KMS-11 (cell line): ENCODE measurements around the gene OSM.

Experiments
- H2AFZ ChIP-seq: fragments of 200-600 bp; sonication (generic); 2 replicates; pipeline ENCODE4 v1.6.1; 2016; ENCODE audit warnings: antibody characterized with exemption, mixed run types, low read depth
- H3K27ac ChIP-seq: fragments of 200-600 bp; sonication (generic); 2 replicates; pipeline ENCODE4 v1.6.1; 2016; ENCODE audit warnings: mild to moderate bottlenecking, mixed run types
- H3K27me3 ChIP-seq: fragments of 200-600 bp; sonication (generic); 2 replicates; pipeline ENCODE4 v1.6.1; 2017; ENCODE audit warnings: mild to moderate bottlenecking, low read depth, mixed run types, moderate library complexity; ENCODE audit not compliant: insufficient read depth
- H3K36me3 ChIP-seq: fragments of 200-600 bp; sonication (generic); 2 replicates; pipeline ENCODE4 v1.6.1; 2017; ENCODE audit warnings: mild to moderate bottlenecking, mixed run types; ENCODE audit not compliant: insufficient read depth
- H3K4me1 ChIP-seq: fragments of 200-600 bp; sonication (generic); 2 replicates; pipeline ENCODE4 v1.6.1; 2016; ENCODE audit warnings: mild to moderate bottlenecking, low read depth, mixed run types; ENCODE audit not compliant: poor library complexity, severe bottlenecking
- H3K4me2 ChIP-seq: fragments of 200-600 bp; sonication (generic); 2 replicates; pipeline ENCODE4 v1.7.0; 2016; ENCODE audit warnings: mild to moderate bottlenecking, mixed run types
- H3K4me3 ChIP-seq: fragments of 200-600 bp; sonication (generic); IDR thresholded peaks from 2 replicates; pipeline ENCODE4 v1.6.1; 2017; ENCODE audit warnings: low read depth, low read length, mixed read lengths; ENCODE audit not compliant: insufficient read depth
- H3K79me2 ChIP-seq: fragments of 200-600 bp; sonication (generic); 2 replicates; pipeline ENCODE4 v1.6.1; 2016; ENCODE audit warnings: low read depth, mixed run types; ENCODE audit not compliant: insufficient read depth
- H3K9ac ChIP-seq: fragments of 200-600 bp; sonication (generic); 2 replicates; pipeline ENCODE4 v1.6.1; 2016; ENCODE audit warnings: mild to moderate bottlenecking, mixed run types
- H4K20me1 ChIP-seq: fragments of 200-600 bp; sonication (generic); 2 replicates; pipeline ENCODE4 v1.6.1; 2016; ENCODE audit warnings: mild to moderate bottlenecking, mixed run types; ENCODE audit not compliant: insufficient read depth
- TF ChIP-seq, protein P1 (sequence below): fragments of 200-600 bp; sonication (generic); conservative IDR thresholded peaks from 2 replicates; pipeline ENCODE4 v1.6.1; 2017; ENCODE audit warnings: low read depth, mild to moderate bottlenecking, antibody characterized with exemption, low read length, moderate library complexity, mixed read lengths

Gene OSM

DNA sequence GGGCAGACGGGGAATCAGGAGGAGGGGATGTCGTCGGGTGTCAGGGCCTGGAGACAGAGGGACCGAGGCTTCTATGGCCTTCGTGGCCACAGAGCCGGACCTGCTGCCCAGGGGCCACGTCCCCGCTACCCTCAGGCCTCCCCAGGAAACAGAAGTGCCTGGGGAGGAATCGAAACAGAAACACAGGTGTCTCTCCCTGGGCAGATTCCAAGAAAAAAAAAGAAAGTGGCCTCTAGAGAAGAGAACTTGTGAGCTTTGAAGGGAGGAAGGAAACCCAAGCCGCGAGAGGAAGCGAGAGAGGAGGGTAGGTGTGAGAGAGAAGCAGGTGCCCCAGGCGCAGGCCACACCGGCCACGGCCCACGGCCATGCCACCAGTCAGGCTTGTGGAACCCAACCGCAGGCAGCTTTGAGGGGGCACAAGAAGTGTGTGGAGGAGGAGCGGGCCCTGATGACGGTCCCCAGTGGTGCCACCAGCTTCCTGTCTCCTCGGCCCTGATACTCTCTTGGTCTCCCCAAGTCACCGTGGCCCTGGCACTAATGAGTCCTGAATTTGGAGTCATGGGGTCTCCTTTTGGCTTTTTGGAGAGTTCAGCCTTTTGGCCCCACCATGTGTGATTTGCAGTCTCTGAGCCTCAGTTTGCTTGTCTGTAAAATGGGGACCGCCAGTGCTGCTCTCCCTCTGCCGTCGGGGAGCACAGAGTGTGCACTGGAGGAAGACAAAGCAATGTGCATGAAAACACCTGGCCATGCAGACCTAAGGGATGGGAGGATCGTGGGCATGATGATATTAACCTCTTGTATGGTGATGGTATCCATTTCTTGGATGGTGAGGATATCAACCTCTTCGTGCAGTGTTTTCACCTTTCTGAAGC is 45.3 kb downstream of the OSM start:
- Histone ChIP-seq H3K4me3 (no peak overlapping the region), H3K4me1 (peaks cover 26% of the 10 kb centered on the region), H3K27ac (no peak overlapping the region), H2AFZ (no peak overlapping the region), H3K36me3 (no peaks in the 10 kb centered on the region), H3K79me2 (no peaks in the 10 kb centered on the region), H3K9ac (no peak overlapping the region), H3K4me2 (peak overlapping the region; percentile 50; the same call in 1 of the 2 replicates), H4K20me1 (no peaks in the 10 kb centered on the region), H3K27me3 (peaks cover 21% of the 10 kb centered on the region; the same call in 1 of the 2 replicates)
- TF ChIP-seq, protein P1, sequence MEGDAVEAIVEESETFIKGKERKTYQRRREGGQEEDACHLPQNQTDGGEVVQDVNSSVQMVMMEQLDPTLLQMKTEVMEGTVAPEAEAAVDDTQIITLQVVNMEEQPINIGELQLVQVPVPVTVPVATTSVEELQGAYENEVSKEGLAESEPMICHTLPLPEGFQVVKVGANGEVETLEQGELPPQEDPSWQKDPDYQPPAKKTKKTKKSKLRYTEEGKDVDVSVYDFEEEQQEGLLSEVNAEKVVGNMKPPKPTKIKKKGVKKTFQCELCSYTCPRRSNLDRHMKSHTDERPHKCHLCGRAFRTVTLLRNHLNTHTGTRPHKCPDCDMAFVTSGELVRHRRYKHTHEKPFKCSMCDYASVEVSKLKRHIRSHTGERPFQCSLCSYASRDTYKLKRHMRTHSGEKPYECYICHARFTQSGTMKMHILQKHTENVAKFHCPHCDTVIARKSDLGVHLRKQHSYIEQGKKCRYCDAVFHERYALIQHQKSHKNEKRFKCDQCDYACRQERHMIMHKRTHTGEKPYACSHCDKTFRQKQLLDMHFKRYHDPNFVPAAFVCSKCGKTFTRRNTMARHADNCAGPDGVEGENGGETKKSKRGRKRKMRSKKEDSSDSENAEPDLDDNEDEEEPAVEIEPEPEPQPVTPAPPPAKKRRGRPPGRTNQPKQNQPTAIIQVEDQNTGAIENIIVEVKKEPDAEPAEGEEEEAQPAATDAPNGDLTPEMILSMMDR = no peak

DNA sequence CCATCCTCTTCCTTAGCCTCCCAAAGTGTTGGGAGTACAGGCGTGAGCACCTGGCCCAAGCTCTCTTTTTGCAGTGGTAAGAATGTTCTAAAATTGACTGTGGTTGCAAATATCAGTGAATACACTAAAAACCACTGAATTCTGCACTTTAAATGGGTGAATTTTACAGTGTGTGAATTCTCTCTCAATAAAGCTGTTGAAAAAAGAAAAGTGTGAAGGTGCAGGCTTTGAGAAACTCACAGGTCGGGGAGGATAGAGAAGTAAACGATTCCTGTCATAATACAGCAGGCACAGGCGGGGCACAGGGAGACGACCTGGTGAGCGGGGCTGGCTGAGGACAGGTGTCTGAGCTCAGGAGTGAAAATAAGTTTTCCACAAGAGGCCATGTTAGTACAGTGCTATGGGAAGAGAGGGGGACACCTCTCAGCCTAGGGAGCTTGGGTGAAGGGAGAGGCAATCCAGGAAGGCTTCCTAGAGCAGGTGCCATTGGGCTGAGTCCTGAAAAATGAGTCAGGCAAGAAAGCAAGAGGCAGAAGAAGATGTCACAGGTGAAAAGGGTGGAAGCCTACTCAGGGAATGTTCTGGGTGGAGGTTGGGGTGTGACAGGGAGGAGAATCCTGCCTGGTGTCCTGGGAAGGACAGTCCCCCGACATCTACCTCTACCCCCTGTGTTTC is 46.2 kb downstream of the OSM start:
- Histone ChIP-seq H3K9ac (no peak overlapping the region), H3K4me1 (peaks cover 26% of the 10 kb centered on the region), H3K4me3 (no peak overlapping the region), H2AFZ (no peak overlapping the region), H3K36me3 (no peaks in the 10 kb centered on the region), H3K4me2 (no peak overlapping the region), H3K79me2 (no peaks in the 10 kb centered on the region), H3K27me3 (peaks cover 22% of the 10 kb centered on the region; the same call in 1 of the 2 replicates), H3K27ac (no peak overlapping the region), H4K20me1 (no peaks in the 10 kb centered on the region)
- TF ChIP-seq, protein P1 = no peak

- Histone ChIP-seq H3K27me3 (peaks cover 22% of the 10 kb centered on the region; the same call in 1 of the 2 replicates), H2AFZ (no peak overlapping the region), H3K27ac (no peak overlapping the region), H4K20me1 (no peaks in the 10 kb centered on the region), H3K4me1 (peaks cover 23% of the 10 kb centered on the region), H3K79me2 (no peaks in the 10 kb centered on the region), H3K36me3 (no peaks in the 10 kb centered on the region), H3K9ac (no peak overlapping the region), H3K4me2 (no peak overlapping the region), H3K4me3 (no peak overlapping the region)
- TF ChIP-seq, protein P1 = no peak
Observed at GRCh38 chr22:30219668-30220278, 46.9 kb downstream of the OSM start.

DNA sequence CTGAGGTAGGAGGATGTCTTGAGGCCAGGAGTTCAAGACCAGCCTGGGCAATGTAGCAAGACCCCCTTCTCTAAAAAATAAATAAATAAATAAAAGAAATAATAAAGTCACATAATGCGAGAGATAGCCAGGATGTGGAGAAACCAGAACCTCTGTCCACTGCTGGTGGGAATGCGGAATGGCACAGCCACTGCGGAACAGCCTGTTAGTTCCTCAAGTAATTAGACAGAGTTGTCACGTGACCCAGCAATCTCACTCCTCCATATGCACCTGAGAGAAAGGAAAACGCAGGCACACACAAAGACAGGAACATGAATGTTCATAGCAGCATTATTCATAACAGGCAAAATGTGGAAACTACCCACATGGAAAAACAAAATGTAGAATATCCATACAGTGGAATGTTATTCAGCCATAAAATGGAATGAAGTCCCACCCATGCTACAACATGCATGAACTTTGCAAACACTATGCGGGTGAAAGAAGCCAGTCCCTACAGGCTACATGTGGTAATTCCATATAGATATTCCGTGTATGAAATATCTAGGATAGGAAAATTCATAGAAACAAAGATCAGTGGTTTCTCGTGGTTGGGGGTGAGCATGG is 47.5 kb downstream of the OSM start:
- Histone ChIP-seq H3K9ac (no peak overlapping the region), H4K20me1 (no peaks in the 10 kb centered on the region), H3K4me2 (no peak overlapping the region), H3K27ac (no peak overlapping the region), H3K4me1 (peaks cover 17% of the 10 kb centered on the region), H3K4me3 (no peak overlapping the region), H2AFZ (no peak overlapping the region), H3K36me3 (no peaks in the 10 kb centered on the region), H3K79me2 (no peaks in the 10 kb centered on the region), H3K27me3 (peaks cover 22% of the 10 kb centered on the region; the same call in 1 of the 2 replicates)
- TF ChIP-seq, protein P1 = no peak
